ENCODE measurements around the gene TACR2.

The TACR2 gene

DNA sequence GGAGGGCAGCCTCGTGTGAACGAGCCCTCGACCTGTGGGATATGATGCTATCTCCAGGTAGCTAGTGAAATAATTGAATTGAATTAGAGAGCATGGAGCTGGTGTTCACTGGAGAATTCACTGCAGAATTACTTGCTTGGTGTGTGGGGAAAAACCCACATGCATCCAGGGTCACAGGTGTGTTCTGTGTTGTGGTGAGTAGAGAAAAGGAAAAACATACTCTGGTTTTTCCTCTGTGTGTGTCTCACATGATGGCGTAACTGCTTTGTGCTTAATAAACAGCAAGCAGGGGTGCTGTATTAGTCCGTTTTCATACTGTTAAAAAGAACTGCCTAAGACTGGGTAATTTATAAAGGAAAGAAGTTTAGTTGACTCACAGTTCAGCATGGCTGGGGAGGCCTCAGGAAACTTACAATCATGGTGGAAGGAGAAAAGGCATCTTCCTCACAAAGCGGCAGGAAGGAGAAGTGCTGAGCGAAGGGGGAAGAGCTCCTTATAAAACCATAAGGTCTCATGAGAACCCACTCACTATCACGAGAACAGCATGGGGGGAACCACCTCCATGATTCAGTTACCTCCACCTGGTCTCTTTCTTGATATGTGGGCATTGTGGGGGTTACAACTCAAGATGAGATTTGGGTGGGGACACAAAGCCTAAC, 62.6 kb downstream of the TACR2 start:
- Histone ChIP-seq H3K4me3 (no peak overlapping the region), H3K9ac (no peak overlapping the region), H3K27ac (no peak overlapping the region), H3K27me3 (no peaks in the 10 kb centered on the region), H3K4me2 (no peak overlapping the region), H3K4me1 (peaks cover 3% of the 10 kb centered on the region), H4K20me1 (peaks cover 20% of the 10 kb centered on the region), H3K36me3 (peaks cover 41% of the 10 kb centered on the region), H3K9me3 (no peaks in the 10 kb centered on the region)
- no peak for TF ChIP-seq Cebpa-rat (IDR thresholded peaks at IDR 0.05)

Measured in BLaER1 (cell line).